Coronary artery (tissue), 2 donors: Measurements from ENCODE around the gene DGKI.

Experiments used
- DNase-seq: peaks from one replicate; pipeline ENCODE4 v3.0.0-alpha.2; 2017; ENCODE audit warnings: low spot score
- H3K27ac ChIP-seq, 2 donors: fragments of 200-600 bp; sonication (generic); one replicate each; pipeline ENCODE4 v1.5.1; 2016 to 2019
- H3K4me3 ChIP-seq: fragments of 200-600 bp; sonication (generic); 2 replicates; pipeline ENCODE4 v1.5.1; 2016; ENCODE audit warnings: mild to moderate bottlenecking, moderate library complexity
- CTCF ChIP-seq: fragments of 200-600 bp; sonication (generic); IDR thresholded peaks from one replicate; pipeline ENCODE4 v1.5.1; 2019; ENCODE audit warnings: antibody characterized with exemption

DGKI gene

GRCh38 chr7:137847568-137848050, 835 bp upstream of the DGKI start:
- Histone ChIP-seq H3K27ac (no peak overlapping the region), H3K4me3 (peak overlapping the region; percentile 69)
- TF ChIP-seq CTCF: no peak
- no peak for DNase-seq

- no peak for DNase-seq
- no peak overlapping the region for H3K27ac ChIP-seq
- peak overlapping the region; percentile 69 for H3K4me3 ChIP-seq
- no peak for TF ChIP-seq CTCF
These were observed 286 bp downstream of the DGKI start for GRCh38 chr7:137846549-137846826.

- no peak for DNase-seq
- no peak for TF ChIP-seq CTCF
- no peak overlapping the region for H3K4me3 ChIP-seq
- no peak overlapping the region for H3K27ac ChIP-seq
These were observed 1.9 kb downstream of the DGKI start for GRCh38 chr7:137844677-137845425.

DNA sequence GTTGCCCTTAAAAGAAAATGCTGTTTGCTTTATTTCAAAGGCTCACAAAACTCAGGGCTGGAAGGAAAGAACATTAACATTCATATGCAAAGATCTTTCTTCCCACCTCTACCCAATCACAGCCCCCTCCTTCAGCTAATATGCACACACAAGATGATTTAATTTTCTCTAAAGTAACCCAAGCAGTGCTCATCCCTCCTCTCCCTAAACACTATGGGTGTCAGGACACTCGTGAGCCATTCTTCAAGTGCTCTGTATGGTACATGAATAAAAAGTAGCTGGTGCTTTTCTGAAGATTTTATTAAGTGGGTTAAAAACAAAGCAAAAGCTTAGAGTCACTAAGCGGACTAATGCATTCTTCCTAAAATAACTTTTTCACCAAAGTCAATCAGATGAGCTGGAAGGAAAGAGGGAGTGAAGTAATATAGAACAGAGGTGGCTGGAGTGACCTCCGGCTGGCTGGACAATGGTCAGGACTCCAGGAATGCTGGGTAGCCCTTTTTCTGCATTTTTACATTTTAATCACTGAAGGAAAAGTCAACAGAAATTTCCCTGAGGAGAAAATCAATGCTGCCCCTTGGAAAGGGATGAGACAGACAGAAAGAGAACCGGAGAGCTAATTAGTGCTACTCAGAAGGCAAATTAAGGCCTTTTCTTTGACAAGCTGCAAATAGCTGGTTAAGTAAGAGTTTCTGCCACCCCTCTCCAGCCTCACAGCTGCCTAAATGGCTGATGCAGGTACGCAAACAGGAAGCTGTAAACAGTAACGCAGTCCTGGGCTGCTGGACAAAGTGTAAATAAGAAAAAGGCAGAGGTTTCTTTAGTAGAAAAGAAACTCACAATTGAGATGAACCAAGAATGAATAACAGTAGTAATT, 6.6 kb downstream of the DGKI start:
- peak overlapping the region in 1 of 2 donors; percentile 5 for H3K27ac ChIP-seq
- H3K4me3 ChIP-seq: no peak overlapping the region
- TF ChIP-seq CTCF: no peak
- DNase-seq: no peak

DNA sequence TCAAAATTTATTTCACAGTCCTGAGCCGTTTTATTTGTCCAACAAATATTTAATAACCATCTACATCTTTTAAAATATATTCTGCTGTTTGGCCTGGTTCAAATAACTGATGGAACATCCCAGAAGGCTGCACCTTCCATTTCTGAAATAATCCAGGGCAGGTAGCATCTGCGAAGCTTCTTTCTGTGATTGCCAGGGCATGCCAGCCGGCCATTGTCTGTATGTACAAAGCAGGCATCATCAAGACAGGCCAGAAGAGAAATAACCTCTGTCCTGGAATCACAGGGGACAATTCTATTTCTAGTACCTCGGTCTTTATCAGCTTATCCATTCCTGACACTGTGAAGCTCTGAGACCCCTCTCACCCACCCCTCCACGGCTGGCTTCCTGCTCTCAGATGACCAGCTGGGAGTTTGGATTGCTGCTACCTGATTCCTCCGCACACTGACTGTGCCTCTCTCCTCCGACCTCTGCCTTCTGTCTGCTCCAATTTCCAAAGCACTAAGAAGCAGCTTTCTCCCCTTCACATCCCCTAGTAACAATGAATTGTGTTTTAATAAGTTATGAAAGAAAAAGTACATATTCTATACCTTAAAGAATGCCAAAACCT, 8.0 kb downstream of the DGKI start:
- no peak for TF ChIP-seq CTCF
- H3K4me3 ChIP-seq: no peak overlapping the region
- H3K27ac ChIP-seq: no peak overlapping the region
- no peak for DNase-seq

DNA sequence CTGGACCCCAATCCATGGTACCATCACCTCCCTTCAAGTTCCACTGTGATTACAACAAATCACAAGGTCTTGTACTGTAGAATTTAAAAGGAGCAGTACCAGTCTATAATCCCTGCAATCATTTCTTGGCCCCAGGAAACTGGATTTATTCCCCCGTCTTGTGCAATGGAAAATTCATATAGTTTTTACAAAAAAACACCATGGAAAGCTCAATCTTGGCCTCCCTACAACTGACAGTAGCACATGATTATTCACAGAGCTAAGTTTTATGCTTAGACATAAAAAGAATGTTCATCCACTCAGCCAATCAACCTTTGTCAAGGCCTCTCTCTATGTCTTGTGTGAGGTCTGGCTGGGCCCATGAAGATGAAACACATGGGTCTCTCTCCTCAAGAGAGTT, 10.2 kb downstream of the DGKI start:
- peak overlapping the region; percentile 31 to 72 for H3K27ac ChIP-seq
- TF ChIP-seq CTCF: no peak
- no peak overlapping the region for H3K4me3 ChIP-seq
- no peak for DNase-seq
